SK-N-MC (cell line): ENCODE data around the gene ATP5F1D.

Experiments used
- DNase-seq: peaks from one replicate; pipeline ENCODE4 v3.0.0-alpha.2; 2011; ENCODE audit warnings: low read depth, low spot score
- H3K27ac ChIP-seq: fragments of 200-600 bp; sonication (generic); 2 replicates; pipeline ENCODE4 v1.5.1; 2016; ENCODE audit warnings: mixed run types
- H3K36me3 ChIP-seq: fragments of 200-600 bp; sonication (generic); 2 replicates; pipeline ENCODE4 v1.6.1; 2017; ENCODE audit warnings: antibody characterized with exemption, low read length, mixed read lengths; ENCODE audit not compliant: insufficient read depth
- H3K4me3 ChIP-seq: fragments of 200-600 bp; sonication (generic); 2 replicates; pipeline ENCODE4 v1.5.1; 2016
- H3K9ac ChIP-seq: fragments of 200-600 bp; sonication (generic); 2 replicates; pipeline ENCODE4 v1.8.0; 2017; ENCODE audit warnings: mixed run types, mixed read lengths; ENCODE audit not compliant: insufficient read length
- H3K9me3 ChIP-seq: fragments of 200-600 bp; sonication (generic); 2 replicates; pipeline ENCODE4 v1.6.1; 2017; ENCODE audit warnings: low read depth, mild to moderate bottlenecking, antibody characterized with exemption, low read length, moderate library complexity, mixed read lengths
- EZH2 ChIP-seq: fragments of 200-600 bp; sonication (generic); IDR thresholded peaks from one replicate; pipeline ENCODE4 v1.6.1; 2017; ENCODE audit warnings: antibody characterized with exemption
- FOXP2 ChIP-seq: optimal IDR thresholded peaks from 2 replicates; pipeline ENCODE3; 2011; ENCODE audit warnings: mild to moderate bottlenecking, moderate library complexity; ENCODE audit not compliant: insufficient read depth; ENCODE audit errors: extremely low read length, control extremely low read depth
- POLR2AphosphoS5 ChIP-seq: IDR thresholded peaks from 2 replicates; pipeline ENCODE4 v1.6.1; 2012; ENCODE audit warnings: mild to moderate bottlenecking, low read depth, low read length, borderline replicate concordance

ATP5F1D gene

DNA sequence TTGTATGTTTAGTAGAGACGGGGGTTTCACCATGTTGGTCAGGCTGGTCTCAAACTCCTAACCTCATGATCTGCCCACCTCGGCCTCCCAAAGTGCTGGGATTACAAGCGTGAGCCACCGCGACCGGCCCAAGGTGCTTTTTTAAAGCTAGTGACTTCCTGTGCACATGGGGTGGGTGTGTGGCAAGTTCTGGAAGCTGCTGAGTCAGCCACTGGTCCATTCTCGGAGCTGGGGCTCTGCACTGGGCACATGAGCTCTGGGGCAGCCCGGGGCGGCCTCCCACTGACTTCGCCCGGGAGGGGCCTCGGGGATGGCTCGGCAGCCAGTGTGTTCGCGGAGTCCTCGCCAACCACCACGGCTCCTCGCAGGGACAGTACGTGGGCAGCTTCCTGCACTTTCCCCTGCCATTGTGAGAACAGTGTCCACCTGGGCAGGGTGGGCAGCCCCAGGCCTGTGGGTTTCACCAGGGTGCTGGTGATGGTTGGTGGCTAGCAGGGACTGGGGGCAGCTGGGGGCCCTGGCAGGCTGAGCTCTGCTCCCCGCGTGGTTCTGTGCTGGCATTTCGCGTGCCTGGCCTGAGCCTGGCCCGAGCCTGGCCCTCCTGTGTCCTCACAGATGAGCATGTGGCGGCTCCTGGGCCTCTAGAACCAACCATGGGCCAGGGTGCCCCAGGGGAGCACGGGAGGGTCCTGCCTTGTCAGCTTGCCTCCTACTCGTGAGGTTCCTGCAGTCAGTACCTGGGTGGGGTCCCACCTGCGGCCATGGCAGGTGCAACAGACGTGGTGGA is 15.9 kb upstream of the ATP5F1D start:
- no peaks in the 10 kb centered on the region; the same call in 1 of the 2 replicates for H3K36me3 ChIP-seq

DNA sequence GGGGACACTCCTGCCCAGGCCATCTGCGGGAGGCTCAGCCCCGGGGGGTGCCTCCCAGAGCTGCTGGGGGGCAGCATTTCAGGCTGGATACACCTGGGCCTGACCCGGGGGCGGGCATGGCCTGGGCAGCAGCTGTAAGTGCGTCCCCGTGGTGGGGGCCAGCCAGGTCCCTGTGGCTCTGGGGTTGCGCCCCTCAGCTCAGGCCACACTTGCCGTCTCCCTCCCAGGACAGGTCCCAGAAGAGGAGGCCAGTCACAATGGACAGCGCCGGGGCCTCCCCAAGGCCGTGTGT is 15.4 kb upstream of the ATP5F1D start:
- no peak overlapping the region for H3K27ac ChIP-seq
- no peak for DNase-seq
- no peaks in the 10 kb centered on the region for H3K9me3 ChIP-seq
- no peak overlapping the region for H3K9ac ChIP-seq
- TF ChIP-seq EZH2 (no peak), FOXP2 (no peak), POLR2AphosphoS5 (no peak)
- H3K36me3 ChIP-seq, result no peaks in the 10 kb centered on the region; the same call in 1 of the 2 replicates
- no peak overlapping the region for H3K4me3 ChIP-seq

More for the DNA sequence above, 15.9 kb upstream of the ATP5F1D start:
- DNase-seq, result no peak
- Histone ChIP-seq H3K9ac (no peak overlapping the region), H3K27ac (no peak overlapping the region), H3K4me3 (no peak overlapping the region), H3K9me3 (no peaks in the 10 kb centered on the region)
- TF ChIP-seq EZH2 (no peak), FOXP2 (no peak)

DNA sequence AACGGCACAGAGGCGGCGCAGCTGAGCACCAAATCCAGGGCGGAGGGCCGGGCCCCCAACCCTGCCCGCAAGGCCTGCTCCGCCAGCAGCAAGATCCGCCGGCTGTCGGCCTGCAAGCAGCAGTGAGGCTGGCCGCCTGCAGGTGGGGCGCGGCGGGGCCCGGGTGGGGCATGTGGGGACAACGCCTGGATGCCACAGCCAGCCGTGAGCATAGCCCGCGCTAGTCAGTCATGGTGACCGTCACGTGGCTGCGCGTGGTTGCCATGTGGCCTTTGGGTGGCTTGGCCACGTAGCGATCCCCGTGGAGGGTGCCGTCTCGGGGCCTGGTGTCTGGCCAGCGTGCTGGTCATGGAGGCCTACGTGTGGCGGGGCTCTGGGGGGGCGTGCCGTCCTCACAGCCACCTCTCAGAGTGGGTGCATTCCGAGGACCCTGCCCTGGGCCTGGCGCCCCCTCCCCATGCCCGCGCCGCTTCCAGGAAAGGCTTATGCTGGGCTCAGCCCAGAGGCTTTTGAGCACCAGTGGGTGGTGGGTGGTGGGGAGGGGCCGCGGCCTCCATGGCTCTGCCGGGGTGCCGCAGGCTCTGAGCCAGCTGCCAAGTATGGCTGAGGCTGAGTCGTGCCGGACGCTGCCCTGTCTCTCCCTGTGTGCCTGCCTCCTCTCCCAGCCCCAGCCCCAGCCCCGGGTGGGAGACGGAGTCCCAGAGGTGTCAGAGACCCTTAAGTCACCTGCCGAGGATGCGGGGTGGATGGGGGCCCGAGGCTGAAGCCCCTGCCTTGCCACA is 14.8 kb upstream of the ATP5F1D start:
- no peak for TF ChIP-seq POLR2AphosphoS5
- no peak for TF ChIP-seq FOXP2
- no peak for TF ChIP-seq EZH2
- Histone ChIP-seq H3K9me3 (no peaks in the 10 kb centered on the region), H3K4me3 (no peak overlapping the region), H3K9ac (no peak overlapping the region), H3K27ac (no peak overlapping the region), H3K36me3 (no peaks in the 10 kb centered on the region; the same call in 1 of the 2 replicates)
- no peak for DNase-seq

GRCh38 chr19:1227304-1228054 is 14.1 kb upstream of the ATP5F1D start:
- no peaks in the 10 kb centered on the region; the same call in 1 of the 2 replicates for H3K36me3 ChIP-seq

DNA sequence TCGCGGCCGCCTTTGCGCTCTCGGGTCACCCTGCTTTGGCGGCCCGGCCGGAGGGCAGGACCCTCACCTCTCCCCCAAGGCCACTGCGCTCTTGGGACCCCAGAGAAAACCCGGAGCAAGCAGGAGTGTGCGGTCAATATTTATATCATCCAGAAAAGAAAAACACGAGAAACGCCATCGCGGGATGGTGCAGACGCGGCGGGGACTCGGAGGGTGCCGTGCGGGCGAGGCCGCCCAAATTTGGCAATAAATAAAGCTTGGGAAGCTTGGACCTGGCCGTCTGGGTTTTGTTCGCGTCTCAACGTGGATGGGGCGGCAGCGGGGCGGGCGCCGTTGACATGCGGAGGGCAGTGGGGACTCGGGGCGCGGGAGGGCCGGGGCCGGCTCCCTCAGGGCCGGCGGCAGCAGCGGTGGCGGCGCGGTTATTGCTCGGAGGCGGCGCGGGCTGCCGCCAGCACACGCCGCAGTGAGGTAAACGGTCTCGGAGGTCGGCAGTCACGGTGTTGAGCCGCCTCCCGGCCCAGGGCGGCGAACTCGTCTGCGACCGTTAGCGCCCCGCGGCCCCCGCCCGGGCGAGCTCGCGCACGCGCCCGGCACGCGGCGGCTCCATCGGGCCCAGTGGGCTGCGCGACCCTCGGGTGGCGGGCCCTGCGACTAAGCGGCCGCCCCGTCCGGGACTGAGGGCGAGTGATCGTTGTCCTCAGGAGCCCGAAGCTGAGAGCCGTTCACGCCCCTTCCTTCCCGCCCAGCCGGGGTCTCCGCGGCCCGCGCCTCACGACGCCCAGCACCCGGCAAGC is 13.2 kb upstream of the ATP5F1D start:
- no peak overlapping the region for H3K9ac ChIP-seq

More at GRCh38 chr19:1227304-1228054, 14.1 kb upstream of the ATP5F1D start:
- no peaks in the 10 kb centered on the region for H3K9me3 ChIP-seq
- H3K27ac ChIP-seq, result no peak overlapping the region
- TF ChIP-seq EZH2, result no peak
- TF ChIP-seq POLR2AphosphoS5, result no peak
- TF ChIP-seq FOXP2, result no peak
- H3K4me3 ChIP-seq, result no peak overlapping the region
- no peak for DNase-seq
- no peak overlapping the region for H3K9ac ChIP-seq

DNA sequence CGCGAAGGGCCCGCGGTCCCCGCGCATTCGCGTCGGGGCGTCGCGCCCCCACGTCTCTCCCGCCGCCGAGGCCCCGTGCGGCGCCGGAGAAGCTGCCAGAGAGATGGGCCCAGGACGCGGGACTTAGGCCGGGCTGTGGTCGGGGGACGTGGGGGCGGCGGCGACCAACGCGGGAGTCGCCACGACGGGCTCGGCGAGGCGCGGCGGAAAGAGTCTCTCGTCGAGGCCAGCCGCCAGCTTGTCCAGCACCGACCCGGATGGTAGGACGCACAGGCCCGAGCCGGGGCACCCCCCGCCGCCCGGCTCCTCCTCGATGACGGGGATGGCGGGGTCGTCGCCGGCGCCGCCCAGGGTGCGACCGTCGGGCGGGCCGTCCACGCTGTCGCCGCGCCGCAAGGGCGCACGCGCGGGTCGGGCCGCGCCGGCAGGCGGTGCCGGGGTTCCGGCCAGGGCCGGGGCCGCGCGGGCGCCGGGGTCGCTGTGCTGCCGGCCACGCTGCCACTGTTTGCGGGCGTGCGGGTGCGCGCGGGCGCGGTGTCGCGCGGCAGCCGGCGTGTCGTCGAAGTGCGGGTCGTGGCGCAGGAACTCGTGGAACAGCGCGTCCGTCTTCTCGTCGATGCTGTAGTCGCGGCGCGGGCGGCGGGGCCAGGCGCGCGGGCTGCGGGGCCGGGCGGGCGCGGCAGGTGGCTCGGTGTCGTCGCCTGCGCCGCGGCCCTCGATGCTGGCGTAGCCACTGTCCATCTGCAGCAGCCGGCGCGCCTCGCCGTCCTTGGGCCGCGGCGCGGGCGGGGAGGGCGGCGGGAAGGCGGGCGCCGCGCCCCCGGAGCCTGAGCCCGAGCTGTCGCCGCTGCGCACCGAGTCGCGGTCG is 12.3 kb upstream of the ATP5F1D start:
- H3K4me3 ChIP-seq, result no peak overlapping the region
- no peaks in the 10 kb centered on the region; the same call in 1 of the 2 replicates for H3K36me3 ChIP-seq
- TF ChIP-seq EZH2 (no peak), FOXP2 (no peak), POLR2AphosphoS5 (no peak)
- no peaks in the 10 kb centered on the region for H3K9me3 ChIP-seq
- no peak overlapping the region for H3K9ac ChIP-seq
- H3K27ac ChIP-seq, result no peak overlapping the region
- DNase-seq, result no peak

More for the DNA sequence above, 13.2 kb upstream of the ATP5F1D start:
- H3K9me3 ChIP-seq, result no peaks in the 10 kb centered on the region
- no peak for TF ChIP-seq POLR2AphosphoS5
- no peak for TF ChIP-seq FOXP2
- no peak for TF ChIP-seq EZH2
- no peak for DNase-seq
- no peaks in the 10 kb centered on the region; the same call in 1 of the 2 replicates for H3K36me3 ChIP-seq
- H3K27ac ChIP-seq, result no peak overlapping the region
- H3K4me3 ChIP-seq, result no peak overlapping the region

DNA sequence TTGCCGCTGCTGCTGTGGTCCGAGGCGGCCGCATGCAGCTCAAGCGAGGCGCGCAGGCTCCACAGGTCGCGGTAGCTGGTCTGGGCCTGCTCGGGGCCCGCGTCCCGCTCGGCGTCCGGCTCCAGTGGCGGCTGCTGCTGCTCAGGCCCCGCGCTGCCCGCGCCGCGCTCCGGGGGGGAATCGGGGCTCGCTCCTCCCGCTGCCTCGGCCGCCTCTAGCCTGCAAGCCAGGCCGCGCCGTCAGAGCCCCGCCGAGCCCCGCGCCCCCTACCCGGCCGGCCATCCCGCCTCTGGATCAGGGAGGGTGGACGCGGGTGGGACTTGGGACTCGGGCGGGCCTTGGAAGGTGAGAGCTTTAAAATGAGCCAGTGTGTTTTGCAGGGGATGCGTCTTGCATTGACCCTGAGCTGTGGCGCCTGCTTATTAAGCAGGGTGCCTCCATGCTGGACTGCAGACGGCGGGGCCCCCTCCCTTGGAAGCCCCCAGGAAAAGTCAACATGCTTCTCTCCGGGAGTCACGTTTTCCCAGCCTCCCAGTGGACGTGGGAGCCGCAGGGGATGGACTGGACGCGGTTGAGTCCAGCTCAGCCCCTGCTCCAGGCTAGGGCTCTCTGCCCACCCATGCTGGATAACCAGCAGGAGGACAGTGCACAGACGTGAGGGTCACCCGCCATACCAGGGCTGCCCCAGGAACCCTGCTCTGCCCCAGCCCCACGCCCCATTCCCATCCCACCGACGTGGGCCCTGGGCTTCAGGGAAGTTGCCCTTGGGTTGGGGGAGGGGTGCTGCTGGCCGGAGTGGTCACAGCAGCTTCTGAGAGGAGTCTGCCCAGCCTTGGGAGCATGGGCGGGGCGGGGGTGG is 11.4 kb upstream of the ATP5F1D start:
- no peak for DNase-seq
- no peak for TF ChIP-seq POLR2AphosphoS5
- no peak for TF ChIP-seq EZH2
- TF ChIP-seq FOXP2, result no peak
- Histone ChIP-seq H3K9ac (no peak overlapping the region), H3K27ac (no peak overlapping the region), H3K9me3 (no peaks in the 10 kb centered on the region), H3K36me3 (no peaks in the 10 kb centered on the region; the same call in 1 of the 2 replicates), H3K4me3 (no peak overlapping the region)
